Measurements from ENCODE around the gene YEATS4. TPM values are rescaled to one million over a fixed set of nuclear protein-coding genes. Genes with fewer than 3 reads are reported as not detected.

Gene YEATS4
- total RNA-seq, 1 donor = 28.5 TPM

DNA sequence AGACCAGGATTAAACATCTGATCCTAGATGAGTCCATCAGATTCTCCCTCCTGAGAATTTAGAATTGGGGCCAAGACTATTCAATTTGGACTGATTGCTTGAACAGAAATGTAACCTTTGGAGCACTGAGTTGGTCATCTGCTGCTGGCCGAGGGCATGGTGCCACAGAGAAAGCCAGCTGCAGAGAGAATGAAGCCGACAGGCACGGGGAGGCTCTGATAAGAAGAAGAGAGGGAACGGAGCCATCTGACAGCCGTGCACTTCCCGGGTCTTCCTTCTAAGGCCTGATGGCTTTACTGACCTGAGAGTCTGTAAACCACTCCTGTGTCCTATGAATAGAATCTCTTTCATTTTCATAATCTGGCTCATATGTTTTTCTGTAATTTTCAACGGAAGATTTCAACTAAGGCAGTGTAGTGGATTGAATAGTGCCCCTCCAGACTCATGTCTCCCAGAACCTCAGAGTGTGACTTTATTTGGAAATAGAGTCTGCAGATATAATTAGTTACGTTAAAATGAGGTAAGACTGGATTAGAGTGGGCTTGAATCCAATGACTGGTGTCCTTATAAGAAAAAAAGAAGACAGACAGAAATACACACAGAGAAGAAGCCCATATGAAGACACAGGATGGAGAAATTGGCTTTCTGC lies 71.5 kb downstream of the YEATS4 start:
- DNase-seq (ENCODE audit: low read depth in 2 of 3, low spot score in 2 of 3) = no peak

GRCh38 chr12:69431591-69432222 lies 72.2 kb downstream of the YEATS4 start:
- DNase-seq (ENCODE audit: low read depth in 2 of 3, low spot score in 2 of 3) = no peak

DNA sequence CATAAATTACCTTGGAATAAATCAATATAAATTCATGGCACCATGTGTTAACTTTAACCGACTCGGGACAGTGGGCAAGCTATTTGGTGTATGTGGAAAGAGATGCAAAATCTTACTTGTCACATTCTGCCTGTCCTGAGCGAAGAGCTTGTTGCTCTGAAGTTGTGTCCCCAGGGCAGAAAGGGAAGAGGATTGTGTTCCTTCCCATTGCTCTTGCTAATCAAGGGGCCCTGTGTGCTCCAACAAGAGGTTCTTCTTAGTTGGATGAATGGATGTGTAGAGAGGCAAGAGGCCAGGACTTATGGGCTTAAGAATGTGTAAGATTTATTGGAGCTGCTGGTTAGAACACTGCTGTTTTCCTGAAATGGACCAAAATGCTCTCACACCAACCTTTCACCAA lies 74.1 kb downstream of the YEATS4 start:
- no peak for DNase-seq (ENCODE audit: low read depth in 2 of 3, low spot score in 2 of 3)

- no peak for DNase-seq (ENCODE audit: low read depth in 2 of 3, low spot score in 2 of 3)
Measured at GRCh38 chr12:69435644-69436043, 76.1 kb downstream of the YEATS4 start.

- DNase-seq (ENCODE audit: low read depth in 2 of 3, low spot score in 2 of 3) = no peak
Measured at GRCh38 chr12:69437073-69437472, 77.5 kb downstream of the YEATS4 start.

- no peak for DNase-seq (ENCODE audit: low read depth in 2 of 3, low spot score in 2 of 3)
Measured at GRCh38 chr12:69438539-69438938, 79.0 kb downstream of the YEATS4 start.

DNA sequence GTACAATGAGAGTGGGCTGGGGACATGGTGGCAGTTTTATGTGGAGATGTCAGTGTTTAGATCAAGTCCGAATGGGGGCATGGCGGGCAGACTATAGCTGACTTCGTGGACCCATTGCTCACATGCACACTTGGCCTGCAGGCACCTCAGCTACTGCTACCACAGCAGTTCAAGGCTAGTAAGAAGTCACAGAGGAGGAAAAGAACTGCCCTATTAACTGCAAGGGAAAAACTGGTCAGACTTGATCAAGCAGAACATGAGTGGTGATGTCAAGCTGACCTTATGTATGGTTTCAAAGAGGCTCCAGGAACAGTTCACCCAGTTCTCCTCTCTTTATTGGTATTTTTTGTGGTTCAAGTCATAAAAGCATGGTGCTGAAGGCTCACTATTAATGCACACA lies 80.5 kb downstream of the YEATS4 start:
- no peak for DNase-seq (ENCODE audit: low read depth in 2 of 3, low spot score in 2 of 3)

Small RNA genes within 50 kb of the gene (small RNA-seq; reads per million reads assigned to genes)
- gene RN7SL804P = not detected

Other genes with a start within 250 kb of the YEATS4 start
- 28.0 TPM for gene CPSF6, start 120.2 kb upstream of the YEATS4 start, total RNA-seq
- gene LYZ, start 11.4 kb upstream of the YEATS4 start, total RNA-seq = 55.5 TPM
- 21.0 TPM for gene FRS2, start 110.6 kb downstream of the YEATS4 start, total RNA-seq
- gene CCT2, start 225.7 kb downstream of the YEATS4 start, total RNA-seq = 194 TPM